DMS53 treated with DMSO at 0.1 percent for 48 hours (cell line): ENCODE measurements around the gene CLCN4.

Source experiments
- DNase-seq: peaks from one replicate; lab custom pipeline; 2025; ENCODE audit not compliant: unreplicated experiment; lab: John Stamatoyannopoulos, UW

The CLCN4 gene

DNA sequence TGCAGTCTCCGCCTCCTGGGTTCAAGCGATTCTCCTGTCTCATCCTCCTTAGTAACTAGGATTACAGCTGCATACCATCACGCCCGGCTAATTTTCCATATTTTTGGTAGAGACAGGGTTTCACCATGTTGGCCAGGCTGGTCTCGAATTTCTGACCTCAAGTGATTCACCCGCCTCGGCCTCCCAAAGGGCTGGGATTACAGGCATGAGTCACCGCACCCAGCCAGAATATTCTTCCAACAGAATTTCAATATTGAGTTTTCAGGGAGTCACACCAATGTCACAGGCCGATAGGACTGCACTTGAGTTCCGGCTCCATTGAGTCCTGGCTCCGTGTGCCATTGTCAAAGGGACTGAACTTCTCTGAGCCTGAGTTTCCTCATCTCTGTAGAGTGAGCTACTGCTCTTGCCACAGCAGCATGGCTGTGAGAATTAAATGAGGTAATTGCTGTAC, 82.9 kb downstream of the CLCN4 start:
- DNase-seq, result no peak

DNA sequence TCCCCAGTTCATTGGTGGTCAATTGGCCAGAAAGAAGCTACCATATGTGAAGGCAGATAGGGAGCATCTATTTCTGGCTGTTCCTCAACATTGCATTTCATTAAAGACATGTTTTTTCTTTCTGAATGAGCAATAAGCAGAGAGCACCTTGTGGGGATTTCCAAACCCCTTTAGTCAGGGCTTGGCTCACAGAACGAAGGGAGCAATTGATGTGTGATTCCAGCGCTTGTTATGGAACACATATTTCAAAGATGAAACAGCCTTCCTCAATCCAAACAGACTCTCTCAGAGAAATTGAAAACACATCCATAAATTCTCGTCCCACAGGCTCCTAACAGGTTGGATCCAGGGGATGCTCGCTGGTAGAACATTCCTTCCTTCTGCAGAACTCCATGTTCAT, 84.1 kb downstream of the CLCN4 start:
- DNase-seq, result no peak

DNA sequence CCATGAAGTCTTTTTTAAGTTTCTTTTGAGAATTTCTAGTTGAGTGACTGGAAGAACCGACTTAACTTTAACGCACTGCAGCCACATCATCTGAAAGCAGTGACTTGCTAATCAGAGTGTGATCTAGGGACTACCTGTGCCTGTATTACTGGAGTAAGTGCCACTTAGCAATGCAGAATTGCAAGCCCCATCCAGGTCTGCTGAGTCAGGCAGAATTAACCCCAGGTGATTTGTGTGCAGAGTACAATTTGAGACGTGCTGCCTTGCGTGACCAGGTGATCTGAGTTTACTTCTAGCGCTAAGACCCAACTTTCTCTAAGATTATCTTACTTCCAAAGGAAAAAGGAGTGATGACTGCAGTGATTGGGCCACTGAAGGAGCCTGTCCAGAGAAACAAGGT, 85.3 kb downstream of the CLCN4 start:
- DNase-seq, result no peak

DNA sequence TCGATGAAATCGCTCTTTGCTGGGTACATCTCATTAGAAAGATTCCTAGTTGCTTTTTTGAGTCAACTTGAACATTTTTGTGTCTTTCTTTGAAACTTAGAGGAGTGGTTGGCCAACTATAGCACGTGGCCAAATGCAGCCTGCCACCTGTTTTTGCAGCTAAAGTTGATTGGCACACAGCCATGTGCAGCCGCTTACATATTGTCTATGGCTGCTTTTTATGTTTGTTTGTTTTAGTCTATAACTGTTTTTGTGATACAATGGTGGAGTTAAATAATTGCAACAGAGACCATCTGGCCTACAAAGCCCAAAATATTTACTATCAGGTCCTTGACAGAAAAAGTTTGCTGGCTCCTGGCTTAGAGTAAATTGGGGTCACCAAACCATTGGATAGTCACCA, 86.3 kb downstream of the CLCN4 start:
- DNase-seq, result no peak

GRCh38 chrX:10244915-10245622, 88.3 kb downstream of the CLCN4 start:
- no peak for DNase-seq

DNA sequence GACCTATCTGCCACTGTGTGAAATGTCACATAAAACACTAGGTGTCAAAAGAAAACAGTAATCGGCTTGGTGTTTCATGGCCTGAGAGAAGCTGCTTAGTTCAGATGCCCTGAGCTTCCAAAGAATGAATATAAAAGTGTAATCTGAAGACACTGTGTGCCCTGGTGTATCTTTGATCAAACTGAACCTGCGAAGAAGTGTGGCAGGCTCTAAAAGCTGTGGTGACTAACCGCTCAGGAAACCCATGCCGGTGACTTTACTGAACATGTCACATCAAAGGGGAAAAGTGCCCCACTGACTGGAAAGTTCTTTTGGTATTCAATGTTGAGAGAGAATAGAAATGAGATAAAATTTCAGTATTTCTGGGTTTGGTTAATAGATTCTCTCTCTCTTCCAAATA, 89.1 kb downstream of the CLCN4 start:
- no peak for DNase-seq

GRCh38 chrX:10246297-10246696, 89.5 kb downstream of the CLCN4 start:
- no peak for DNase-seq

- no peak for DNase-seq
Measured at GRCh38 chrX:10246846-10247245, 90.1 kb downstream of the CLCN4 start.

DNA sequence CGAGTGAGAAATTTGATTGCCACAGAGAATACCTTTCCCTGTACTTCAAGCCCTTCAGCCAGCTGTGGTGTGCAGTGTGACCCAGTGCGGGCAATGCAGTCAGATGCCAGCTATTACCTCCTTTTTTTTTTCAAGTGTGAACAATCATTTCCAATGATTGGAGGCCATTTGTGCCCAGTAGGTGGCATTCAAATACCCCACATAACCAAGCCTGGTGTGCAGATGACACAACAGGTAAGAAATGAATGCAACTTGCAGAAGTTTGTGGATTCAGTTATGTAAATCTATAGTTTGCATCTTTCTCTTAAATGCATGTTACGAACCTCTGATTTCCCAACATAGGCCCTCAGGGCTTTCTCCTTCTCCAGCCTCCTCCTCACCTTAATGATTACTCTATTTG, 98.0 kb downstream of the CLCN4 start:
- DNase-seq, result peak; percentile 6

- no peak for DNase-seq
Measured at GRCh38 chrX:10259716-10260115, 102.9 kb downstream of the CLCN4 start.

DNA sequence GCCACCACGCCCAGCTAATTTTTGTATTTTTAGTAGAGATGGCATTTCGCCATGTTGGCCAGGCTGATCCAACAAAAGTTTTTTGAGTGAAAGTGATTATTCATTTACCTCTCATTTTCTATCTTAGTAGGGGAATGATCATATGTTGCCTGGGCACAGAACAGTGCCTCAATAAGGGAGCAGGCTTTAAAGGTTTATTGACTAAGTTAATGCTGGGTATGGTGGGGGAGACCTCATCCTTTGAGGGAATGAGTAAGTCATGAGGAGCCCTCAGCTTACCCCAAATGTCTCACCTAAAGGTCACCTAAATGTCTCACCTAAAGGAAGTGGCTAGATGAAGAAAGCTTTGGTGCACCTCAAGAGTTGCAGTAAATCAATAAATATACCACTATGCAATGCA, 109.0 kb downstream of the CLCN4 start:
- DNase-seq, result no peak

DNA sequence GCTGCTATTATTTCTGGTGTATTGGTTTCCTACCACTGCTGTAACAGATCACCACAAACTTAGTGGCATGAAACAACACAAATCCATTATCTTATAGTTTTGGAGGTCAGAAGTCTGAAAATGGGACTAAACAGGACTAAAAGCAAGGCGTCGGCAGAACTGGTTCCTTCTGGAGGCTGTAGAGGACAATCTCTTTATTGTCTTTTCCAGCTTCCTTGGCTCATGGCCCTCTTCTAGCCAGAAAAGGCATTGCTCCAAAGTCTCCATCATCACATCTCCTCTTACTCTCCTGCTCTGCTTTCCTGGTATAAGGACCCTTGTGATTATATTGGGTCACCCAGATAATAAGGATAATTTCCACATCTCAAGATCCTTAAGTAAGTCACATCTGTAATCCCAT, 121.9 kb downstream of the CLCN4 start:
- DNase-seq, result no peak

- DNase-seq, result no peak
Measured at GRCh38 chrX:10280071-10280470, 123.3 kb downstream of the CLCN4 start.

- DNase-seq, result no peak
Measured at GRCh38 chrX:10282490-10282889, 125.7 kb downstream of the CLCN4 start.

DNA sequence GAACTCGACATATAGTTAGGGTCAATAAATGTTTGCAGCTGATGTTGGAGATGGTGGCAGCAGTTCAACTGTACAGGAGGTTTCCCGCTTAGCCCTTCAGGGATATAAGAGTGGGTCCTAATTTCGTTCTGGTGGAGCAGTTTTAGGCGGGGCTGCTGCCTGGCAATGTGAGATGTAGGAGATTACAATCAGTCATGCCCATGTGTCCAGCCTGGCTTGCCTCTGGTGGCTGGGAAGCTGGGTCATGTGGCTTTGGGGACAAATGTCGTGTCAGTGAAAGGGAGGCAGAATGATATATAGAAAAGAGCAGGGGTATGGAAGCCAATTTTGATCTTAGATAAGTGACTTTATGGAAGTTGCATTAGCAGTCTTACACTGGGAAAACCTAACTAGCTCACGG, 129.4 kb downstream of the CLCN4 start:
- DNase-seq, result no peak
